MM.1S (cell line): ENCODE results near the gene PREB.

Source experiments
- DNase-seq: peaks from one replicate; pipeline ENCODE4 v3.0.0-alpha.2; 2015
- H2AFZ ChIP-seq: fragments of 300-600 bp; sonication (generic); 2 replicates; pipeline ENCODE4 v1.6.0; 2016; ENCODE audit warnings: antibody characterized with exemption, low read length
- H3F3A ChIP-seq: fragments of 300-600 bp; sonication (generic); 2 replicates; pipeline ENCODE4 v1.6.1; 2016; ENCODE audit warnings: mild to moderate bottlenecking, antibody characterized with exemption, low read length, moderate library complexity, mixed read lengths; ENCODE audit not compliant: insufficient read depth
- H3K27ac ChIP-seq: fragments of 300-600 bp; sonication (generic); 2 replicates; pipeline ENCODE4 v1.5.1; 2016; ENCODE audit warnings: mild to moderate bottlenecking, low read length
- H3K27me3 ChIP-seq: fragments of 300-600 bp; sonication (generic); replicated peaks from 2 replicates; pipeline ENCODE4 v1.6.0; 2016; ENCODE audit warnings: low read length; ENCODE audit not compliant: insufficient read depth
- H3K36me3 ChIP-seq: fragments of 300-600 bp; sonication (generic); replicated peaks from 2 replicates; pipeline ENCODE4 v1.6.1; 2016; ENCODE audit warnings: mild to moderate bottlenecking, low read length, mixed read lengths; ENCODE audit not compliant: insufficient read depth
- H3K4me1 ChIP-seq: fragments of 300-600 bp; sonication (generic); 2 replicates; pipeline ENCODE4 v1.6.1; 2016; ENCODE audit warnings: low read length, mixed read lengths
- H3K4me2 ChIP-seq: fragments of 300-600 bp; sonication (generic); 2 replicates; pipeline ENCODE4 v1.6.0; 2016; ENCODE audit warnings: low read depth, low read length
- H3K4me3 ChIP-seq: fragments of 300-600 bp; sonication (generic); 2 replicates; pipeline ENCODE4 v1.5.1; 2016; ENCODE audit warnings: low read length, mixed read lengths
- H3K79me2 ChIP-seq: fragments of 300-600 bp; sonication (generic); 2 replicates; pipeline ENCODE4 v1.6.1; 2016; ENCODE audit warnings: mixed run types, low read length, mixed read lengths
- H3K9ac ChIP-seq: fragments of 300-600 bp; sonication (generic); 2 replicates; pipeline ENCODE4 v1.6.1; 2016; ENCODE audit warnings: low read length, mixed read lengths
- H3K9me2 ChIP-seq: fragments of 300-600 bp; sonication (generic); replicated peaks from 2 replicates; pipeline ENCODE4 v1.6.1; 2016; ENCODE audit warnings: mild to moderate bottlenecking, low read length, mixed read lengths; ENCODE audit not compliant: insufficient read depth
- H3K9me3 ChIP-seq: fragments of 300-600 bp; sonication (generic); replicated peaks from 2 replicates; pipeline ENCODE4 v1.6.1; 2016; ENCODE audit warnings: mild to moderate bottlenecking, low read length, mixed read lengths; ENCODE audit not compliant: insufficient read depth
- H4K20me1 ChIP-seq: fragments of 300-600 bp; sonication (generic); 2 replicates; pipeline ENCODE4 v1.6.1; 2016; ENCODE audit warnings: mild to moderate bottlenecking, low read length, moderate library complexity, mixed read lengths; ENCODE audit not compliant: insufficient read depth
- EZH2 ChIP-seq: fragments of 300-600 bp; sonication (generic); optimal IDR thresholded peaks from 2 replicates; pipeline ENCODE3; 2017; ENCODE audit warnings: low read depth, mild to moderate bottlenecking, antibody characterized with exemption, low read length, mixed read lengths
- EZH2phosphoT487 ChIP-seq: fragments of 300-600 bp; sonication (generic); IDR thresholded peaks from 2 replicates; pipeline ENCODE4 v1.6.1; 2018; ENCODE audit warnings: antibody characterized with exemption, low read length
- TF ChIP-seq, protein P1 (sequence below): fragments of 300-600 bp; sonication (generic); IDR thresholded peaks from 2 replicates; pipeline ENCODE4 v1.5.1; 2016; ENCODE audit warnings: antibody characterized with exemption, low read length, mixed read lengths

Gene PREB

DNA sequence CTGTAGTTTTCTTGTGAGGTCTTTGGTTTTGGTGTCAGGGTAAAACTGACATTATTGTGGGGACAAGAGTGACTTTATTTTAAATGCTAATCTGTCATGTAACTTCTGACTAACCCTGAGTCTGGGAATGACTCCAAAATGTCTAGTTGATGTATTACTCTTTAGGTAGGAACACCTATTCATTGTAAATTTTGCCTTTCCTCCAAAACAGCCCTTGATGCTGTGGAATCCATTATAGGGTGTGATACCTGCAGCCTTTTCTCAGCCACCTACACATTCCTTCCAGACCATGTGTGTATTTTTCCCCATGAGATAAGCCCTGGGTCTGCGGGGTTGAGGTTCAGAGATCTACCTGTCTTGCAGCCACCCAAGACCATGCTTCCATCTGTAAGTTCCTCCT is 8.8 kb upstream of the PREB start:
- no peak for DNase-seq
- Histone ChIP-seq H3K4me3 (no peak overlapping the region), H3K9me2 (no peaks in the 10 kb centered on the region), H3K27me3 (no peaks in the 10 kb centered on the region), H4K20me1 (no peaks in the 10 kb centered on the region), H3K4me2 (no peak overlapping the region), H3K79me2 (no peaks in the 10 kb centered on the region), H3K27ac (no peak overlapping the region), H3K4me1 (no peaks in the 10 kb centered on the region), H3K9ac (no peak overlapping the region), H3K36me3 (no peaks in the 10 kb centered on the region), H2AFZ (no peak overlapping the region), H3F3A (no peaks in the 10 kb centered on the region), H3K9me3 (no peaks in the 10 kb centered on the region)
- TF ChIP-seq EZH2 (no peak), EZH2phosphoT487 (no peak)
- TF ChIP-seq, protein P1, sequence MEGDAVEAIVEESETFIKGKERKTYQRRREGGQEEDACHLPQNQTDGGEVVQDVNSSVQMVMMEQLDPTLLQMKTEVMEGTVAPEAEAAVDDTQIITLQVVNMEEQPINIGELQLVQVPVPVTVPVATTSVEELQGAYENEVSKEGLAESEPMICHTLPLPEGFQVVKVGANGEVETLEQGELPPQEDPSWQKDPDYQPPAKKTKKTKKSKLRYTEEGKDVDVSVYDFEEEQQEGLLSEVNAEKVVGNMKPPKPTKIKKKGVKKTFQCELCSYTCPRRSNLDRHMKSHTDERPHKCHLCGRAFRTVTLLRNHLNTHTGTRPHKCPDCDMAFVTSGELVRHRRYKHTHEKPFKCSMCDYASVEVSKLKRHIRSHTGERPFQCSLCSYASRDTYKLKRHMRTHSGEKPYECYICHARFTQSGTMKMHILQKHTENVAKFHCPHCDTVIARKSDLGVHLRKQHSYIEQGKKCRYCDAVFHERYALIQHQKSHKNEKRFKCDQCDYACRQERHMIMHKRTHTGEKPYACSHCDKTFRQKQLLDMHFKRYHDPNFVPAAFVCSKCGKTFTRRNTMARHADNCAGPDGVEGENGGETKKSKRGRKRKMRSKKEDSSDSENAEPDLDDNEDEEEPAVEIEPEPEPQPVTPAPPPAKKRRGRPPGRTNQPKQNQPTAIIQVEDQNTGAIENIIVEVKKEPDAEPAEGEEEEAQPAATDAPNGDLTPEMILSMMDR, result no peak

DNA sequence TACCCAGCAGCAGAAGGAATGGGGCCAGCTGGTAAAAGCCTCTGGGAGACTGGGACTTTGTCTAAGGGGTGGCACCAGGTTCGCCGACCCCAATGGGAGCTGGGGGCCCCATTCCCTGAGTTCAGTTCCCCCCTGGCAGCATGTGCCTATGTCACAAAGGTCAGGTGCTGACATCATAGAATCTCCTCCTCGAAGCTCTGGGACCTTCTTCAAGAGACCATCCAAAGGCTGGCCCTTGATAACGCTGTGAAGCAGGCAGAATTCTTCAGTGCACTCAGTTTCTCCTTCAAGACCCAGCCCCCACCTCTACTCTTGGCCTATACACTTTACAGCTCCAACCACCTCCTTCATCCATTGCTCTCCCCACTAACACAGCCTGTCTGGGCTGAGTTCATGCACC is 4.9 kb upstream of the PREB start, which contains the start of gene PRR30:
Gene PRR30, minus strand, starts transcription at position 101 of the 400 bp plus-strand sequence. CDS start 1,081 bp downstream, outside the sequence.
- Histone ChIP-seq H4K20me1 (no peaks in the 10 kb centered on the region), H3K4me2 (no peak within 1 kb of the TSS), H3K9ac (no peak within 1 kb of the TSS), H3K36me3 (no peaks in the 10 kb centered on the region), H3K27me3 (no peaks in the 10 kb centered on the region), H3K27ac (no peak within 1 kb of the TSS), H3F3A (0 out of 2 replicates have a peak, but pooled peaks cover 6% of the 10 kb centered on the region), H3K79me2 (peaks cover 2% of the 10 kb centered on the region), H3K9me2 (no peaks in the 10 kb centered on the region), H3K9me3 (no peaks in the 10 kb centered on the region), H3K4me1 (no peaks in the 10 kb centered on the region), H2AFZ (no peak within 1 kb of the TSS), H3K4me3 (no peak within 1 kb of the TSS)
- no peak for DNase-seq
- TF ChIP-seq EZH2 (no peak), EZH2phosphoT487 (no peak)
- TF ChIP-seq, protein P1, result no peak

DNA sequence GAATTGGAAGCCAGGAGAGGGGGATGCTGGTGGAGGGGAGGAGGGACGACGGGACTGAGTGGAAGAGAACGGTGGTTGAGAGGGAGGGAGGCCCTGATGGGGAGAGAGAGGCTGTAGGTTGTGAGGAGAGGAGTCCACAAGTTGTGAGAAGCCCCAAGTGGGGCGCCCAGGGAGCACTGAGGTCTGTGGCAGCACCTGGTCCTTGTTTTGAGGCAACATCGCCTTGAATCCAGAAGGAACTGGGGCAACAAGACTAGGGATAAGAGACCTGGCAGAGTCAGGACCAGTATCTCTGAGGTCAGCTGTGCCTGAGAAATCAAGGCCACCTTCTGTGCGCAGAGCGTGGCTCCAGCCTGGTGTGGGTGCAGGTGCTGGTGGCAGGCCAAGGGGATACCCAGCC is 3.7 kb upstream of the PREB start:
- DNase-seq, result no peak
- TF ChIP-seq, protein P1, result no peak
- no peak for TF ChIP-seq EZH2
- TF ChIP-seq EZH2phosphoT487, result no peak
- H3K79me2 ChIP-seq, result peaks cover 14% of the 10 kb centered on the region
- H3K4me1 ChIP-seq, result no peaks in the 10 kb centered on the region
- no peak overlapping the region for H3K4me3 ChIP-seq
- no peak overlapping the region for H3K4me2 ChIP-seq
- no peak overlapping the region for H3K9ac ChIP-seq
- H3K27me3 ChIP-seq, result no peaks in the 10 kb centered on the region
- H3K36me3 ChIP-seq, result no peaks in the 10 kb centered on the region
- no peaks in the 10 kb centered on the region for H3K9me3 ChIP-seq
- H3K9me2 ChIP-seq, result no peaks in the 10 kb centered on the region
- no peak overlapping the region for H3K27ac ChIP-seq
- no peaks in the 10 kb centered on the region for H4K20me1 ChIP-seq
- H2AFZ ChIP-seq, result no peak overlapping the region
- H3F3A ChIP-seq, result 0 out of 2 replicates have a peak, but pooled peaks cover 11% of the 10 kb centered on the region
